GM04504 (cell line): ENCODE data around the gene ANAPC7.
"Not testable (repeated sequence)": the region's sequence is repeated elsewhere in the genome, so short reads cannot be mapped to it uniquely, and the experiment has no call there.

ENCODE experiments used
- DNase-seq: peaks from one replicate; pipeline ENCODE4 v3.0.0-alpha.2; 2012; ENCODE audit warnings: low read depth

Gene ANAPC7

GRCh38 chr12:110348431-110349059 is 55.0 kb downstream of the ANAPC7 start:
- no peak for DNase-seq

- DNase-seq, result no peak
Measured at GRCh38 chr12:110347767-110348166, 55.7 kb downstream of the ANAPC7 start.

- DNase-seq, result no peak
Measured at GRCh38 chr12:110345963-110346362, 57.5 kb downstream of the ANAPC7 start.

GRCh38 chr12:110345176-110345661 is 58.3 kb downstream of the ANAPC7 start:
- DNase-seq, result no peak

- no peak for DNase-seq
Measured at GRCh38 chr12:110344657-110345056, 58.9 kb downstream of the ANAPC7 start.

- DNase-seq, result no peak
Measured at GRCh38 chr12:110343736-110344555, 59.6 kb downstream of the ANAPC7 start.

- no peak for DNase-seq
Measured at GRCh38 chr12:110343114-110343513, 60.4 kb downstream of the ANAPC7 start.

- no peak for DNase-seq
Measured at GRCh38 chr12:110342157-110342556, 61.4 kb downstream of the ANAPC7 start.

GRCh38 chr12:110340706-110341105 is 62.8 kb downstream of the ANAPC7 start:
- DNase-seq, result no peak

- not testable (repeated sequence) for DNase-seq
Measured at GRCh38 chr12:110340261-110340660, 63.2 kb downstream of the ANAPC7 start.

- no peak for DNase-seq
Measured at GRCh38 chr12:110339184-110339952, 64.1 kb downstream of the ANAPC7 start.

GRCh38 chr12:110338754-110339153 is 64.8 kb downstream of the ANAPC7 start:
- no peak for DNase-seq

- no peak for DNase-seq
Measured at GRCh38 chr12:110337912-110338710, 65.4 kb downstream of the ANAPC7 start.

GRCh38 chr12:110335481-110336045 is 67.9 kb downstream of the ANAPC7 start:
- DNase-seq, result no peak

GRCh38 chr12:110333201-110333600 is 70.3 kb downstream of the ANAPC7 start:
- DNase-seq, result no peak

GRCh38 chr12:110330544-110330943 is 73.0 kb downstream of the ANAPC7 start:
- no peak for DNase-seq

- DNase-seq, result no peak
Measured at GRCh38 chr12:110330124-110330523, 73.4 kb downstream of the ANAPC7 start.

GRCh38 chr12:110329710-110330109 is 73.8 kb downstream of the ANAPC7 start:
- DNase-seq, result no peak
